ENCODE data around the gene BCAS4. TPM values are rescaled to one million over a fixed set of nuclear protein-coding genes. Genes with fewer than 3 reads are reported as not detected.

BCAS4 gene
- total RNA-seq, 1 experiment from 2014 or later: 34.8 TPM

DNA sequence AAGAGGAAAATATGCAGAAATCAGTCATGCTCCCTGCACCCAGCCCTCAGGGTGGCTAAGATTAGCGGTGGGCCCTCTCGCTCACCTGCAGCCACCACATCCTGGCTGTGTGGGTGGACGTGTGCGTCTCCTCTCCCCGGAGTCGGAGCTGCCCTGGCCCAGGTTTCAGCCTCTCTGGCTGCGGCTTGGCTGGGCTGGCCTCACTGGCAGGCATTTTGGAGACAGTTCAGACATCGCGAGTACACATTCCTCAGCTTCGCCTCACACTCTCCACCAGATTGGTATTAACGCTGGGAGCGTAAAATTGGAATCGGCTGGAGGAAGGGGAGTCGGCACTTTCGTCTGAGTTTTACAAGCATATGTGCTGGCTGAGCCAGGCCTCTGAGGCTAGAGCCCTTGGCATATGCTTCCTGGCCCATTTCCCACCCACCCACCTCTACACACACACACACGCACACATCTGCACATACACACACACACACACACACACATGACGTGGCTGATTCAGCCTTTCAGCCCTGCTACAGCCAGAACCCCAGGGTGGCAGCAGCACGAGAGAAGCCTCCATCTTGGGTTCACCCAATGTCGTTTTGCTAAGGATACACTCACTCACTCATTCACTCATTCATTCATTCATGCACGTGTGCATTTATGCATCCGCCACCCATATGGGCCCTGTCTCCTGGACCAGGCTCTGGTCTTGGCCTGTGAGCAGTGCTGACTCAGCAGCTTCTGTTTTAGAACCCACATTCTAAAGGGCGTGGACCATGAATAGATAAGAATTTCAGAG lies 42.9 kb downstream of the BCAS4 start:
- intact Hi-C loops (cut with micrococcal nuclease; ENCODE audit: unreplicated experiment): no loop called here
- ATAC-seq (no peak), DNase-seq (ENCODE audit: low read depth, low spot score) (no peak)
- no peak overlapping the region for H3K27ac ChIP-seq (ENCODE audit: low read length)
- in situ Hi-C loops (cut with HindIII; ENCODE audit: low pct_unique_long_range_greater_than_20kb, low sequenced_read_pairs): no loop called here
- H3K27me3 ChIP-seq (ENCODE audit: control insufficient read depth, insufficient read depth, low read length): no peaks in the 10 kb centered on the region
- no peaks in the 10 kb centered on the region for H3K36me3 ChIP-seq (ENCODE audit: control insufficient read depth, insufficient read depth, low read length)
- BruUV-seq (replicated peaks): no TSS peak
- 0 out of 2 replicates have a peak, but pooled peaks cover 3% of the 10 kb centered on the region for H3K4me1 ChIP-seq (ENCODE audit: control insufficient read depth, insufficient read depth, low read length)
- POLR2A ChIA-PET: interaction anchor here (0.6 to 1.0 kb wide), 2 partner anchors 74 to 113 kb away, joined by 4 to 5 read pairs; no protein-coding TSS in a partner anchor
- H3K4me3 ChIP-seq (ENCODE audit: low read depth in 2 of 2, low read length in 2 of 2): no peak overlapping the region
- H3K9me3 ChIP-seq (ENCODE audit: control insufficient read depth, insufficient read depth, low read depth, low read length): no peaks in the 10 kb centered on the region
- CTCF ChIA-PET: no interaction called here
- TF ChIP-seq, protein P1, sequence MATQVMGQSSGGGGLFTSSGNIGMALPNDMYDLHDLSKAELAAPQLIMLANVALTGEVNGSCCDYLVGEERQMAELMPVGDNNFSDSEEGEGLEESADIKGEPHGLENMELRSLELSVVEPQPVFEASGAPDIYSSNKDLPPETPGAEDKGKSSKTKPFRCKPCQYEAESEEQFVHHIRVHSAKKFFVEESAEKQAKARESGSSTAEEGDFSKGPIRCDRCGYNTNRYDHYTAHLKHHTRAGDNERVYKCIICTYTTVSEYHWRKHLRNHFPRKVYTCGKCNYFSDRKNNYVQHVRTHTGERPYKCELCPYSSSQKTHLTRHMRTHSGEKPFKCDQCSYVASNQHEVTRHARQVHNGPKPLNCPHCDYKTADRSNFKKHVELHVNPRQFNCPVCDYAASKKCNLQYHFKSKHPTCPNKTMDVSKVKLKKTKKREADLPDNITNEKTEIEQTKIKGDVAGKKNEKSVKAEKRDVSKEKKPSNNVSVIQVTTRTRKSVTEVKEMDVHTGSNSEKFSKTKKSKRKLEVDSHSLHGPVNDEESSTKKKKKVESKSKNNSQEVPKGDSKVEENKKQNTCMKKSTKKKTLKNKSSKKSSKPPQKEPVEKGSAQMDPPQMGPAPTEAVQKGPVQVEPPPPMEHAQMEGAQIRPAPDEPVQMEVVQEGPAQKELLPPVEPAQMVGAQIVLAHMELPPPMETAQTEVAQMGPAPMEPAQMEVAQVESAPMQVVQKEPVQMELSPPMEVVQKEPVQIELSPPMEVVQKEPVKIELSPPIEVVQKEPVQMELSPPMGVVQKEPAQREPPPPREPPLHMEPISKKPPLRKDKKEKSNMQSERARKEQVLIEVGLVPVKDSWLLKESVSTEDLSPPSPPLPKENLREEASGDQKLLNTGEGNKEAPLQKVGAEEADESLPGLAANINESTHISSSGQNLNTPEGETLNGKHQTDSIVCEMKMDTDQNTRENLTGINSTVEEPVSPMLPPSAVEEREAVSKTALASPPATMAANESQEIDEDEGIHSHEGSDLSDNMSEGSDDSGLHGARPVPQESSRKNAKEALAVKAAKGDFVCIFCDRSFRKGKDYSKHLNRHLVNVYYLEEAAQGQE (IDR thresholded peaks at IDR 0.05; ENCODE audit: insufficient read depth in 1 of 2, low read depth in 2 of 2, low read length in 1 of 2): no peak
- no peak for TF ChIP-seq TCF7L2 (IDR thresholded peaks at IDR 0.05; ENCODE audit: low read depth, low read length)
- TF ChIP-seq, protein P2, sequence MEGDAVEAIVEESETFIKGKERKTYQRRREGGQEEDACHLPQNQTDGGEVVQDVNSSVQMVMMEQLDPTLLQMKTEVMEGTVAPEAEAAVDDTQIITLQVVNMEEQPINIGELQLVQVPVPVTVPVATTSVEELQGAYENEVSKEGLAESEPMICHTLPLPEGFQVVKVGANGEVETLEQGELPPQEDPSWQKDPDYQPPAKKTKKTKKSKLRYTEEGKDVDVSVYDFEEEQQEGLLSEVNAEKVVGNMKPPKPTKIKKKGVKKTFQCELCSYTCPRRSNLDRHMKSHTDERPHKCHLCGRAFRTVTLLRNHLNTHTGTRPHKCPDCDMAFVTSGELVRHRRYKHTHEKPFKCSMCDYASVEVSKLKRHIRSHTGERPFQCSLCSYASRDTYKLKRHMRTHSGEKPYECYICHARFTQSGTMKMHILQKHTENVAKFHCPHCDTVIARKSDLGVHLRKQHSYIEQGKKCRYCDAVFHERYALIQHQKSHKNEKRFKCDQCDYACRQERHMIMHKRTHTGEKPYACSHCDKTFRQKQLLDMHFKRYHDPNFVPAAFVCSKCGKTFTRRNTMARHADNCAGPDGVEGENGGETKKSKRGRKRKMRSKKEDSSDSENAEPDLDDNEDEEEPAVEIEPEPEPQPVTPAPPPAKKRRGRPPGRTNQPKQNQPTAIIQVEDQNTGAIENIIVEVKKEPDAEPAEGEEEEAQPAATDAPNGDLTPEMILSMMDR (IDR thresholded peaks at IDR 0.05): no peak
- no peak for TF ChIP-seq SIN3A (IDR thresholded peaks at IDR 0.05; ENCODE audit: borderline replicate concordance, insufficient read depth, low read depth, low read length)
- TF ChIP-seq POLR2AphosphoS5 (IDR thresholded peaks at IDR 0.05; ENCODE audit: low read depth, low read length): no peak

DNA sequence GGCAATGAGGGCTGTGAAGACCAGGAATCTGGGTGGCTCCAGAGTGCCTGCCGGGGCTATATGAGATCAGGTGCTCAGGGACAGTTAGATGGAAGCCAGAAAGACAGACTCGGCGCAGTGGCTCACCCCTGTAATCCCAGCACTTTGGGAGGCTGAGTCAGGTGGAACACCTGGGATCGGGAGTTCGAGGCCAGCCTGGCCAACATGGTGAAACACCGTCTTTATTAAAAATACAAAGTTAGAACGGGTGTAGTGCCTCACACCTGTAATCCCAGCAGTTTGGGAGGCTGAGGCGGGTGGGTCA lies 43.4 kb downstream of the BCAS4 start:
- H3K27me3 ChIP-seq (ENCODE audit: control insufficient read depth, insufficient read depth, low read length): no peaks in the 10 kb centered on the region
- DNase-seq (ENCODE audit: low read depth, low spot score): no peak
- CTCF ChIA-PET: no interaction called here
- ATAC-seq: no peak
- no peak overlapping the region for H3K27ac ChIP-seq (ENCODE audit: low read length)
- TF ChIP-seq, protein P2 (IDR thresholded peaks at IDR 0.05): no peak
- TF ChIP-seq TCF7L2 (IDR thresholded peaks at IDR 0.05; ENCODE audit: low read depth, low read length) (no peak), POLR2AphosphoS5 (IDR thresholded peaks at IDR 0.05; ENCODE audit: low read depth, low read length) (no peak), SIN3A (IDR thresholded peaks at IDR 0.05; ENCODE audit: borderline replicate concordance, insufficient read depth, low read depth, low read length) (no peak)
- TF ChIP-seq, protein P1 (IDR thresholded peaks at IDR 0.05; ENCODE audit: insufficient read depth in 1 of 2, low read depth in 2 of 2, low read length in 1 of 2): no peak
- in situ Hi-C loops (cut with HindIII; ENCODE audit: low pct_unique_long_range_greater_than_20kb, low sequenced_read_pairs): no loop called here
- H3K9me3 ChIP-seq (ENCODE audit: control insufficient read depth, insufficient read depth, low read depth, low read length): no peaks in the 10 kb centered on the region
- H3K4me1 ChIP-seq (ENCODE audit: control insufficient read depth, insufficient read depth, low read length): 0 out of 2 replicates have a peak, but pooled peaks cover 3% of the 10 kb centered on the region
- no TSS peak for BruUV-seq (replicated peaks)
- no peaks in the 10 kb centered on the region for H3K36me3 ChIP-seq (ENCODE audit: control insufficient read depth, insufficient read depth, low read length)
- no peak overlapping the region for H3K4me3 ChIP-seq (ENCODE audit: low read depth in 2 of 2, low read length in 2 of 2)
- POLR2A ChIA-PET: interaction anchor here (0.6 kb wide), 1 partner anchor 112 kb away, joined by 4 read pairs; no protein-coding TSS in a partner anchor
- intact Hi-C loops (cut with micrococcal nuclease; ENCODE audit: unreplicated experiment): no loop called here

Data from Panc1 (cell line).